Stimulated activated CD8-positive, alpha-beta memory T cell treated with anti-CD3 and anti-CD28 coated beads, Interleukin-4, amount 100 ng/mL, for 1 hour (primary cell): ENCODE measurements around the gene GUCD1.
"Not testable (repeated sequence)": the region's sequence is repeated elsewhere in the genome, so short reads cannot be mapped to it uniquely, and the experiment has no call there.

ENCODE experiments used
- DNase-seq, 2 donors: peaks; one replicate each; pipeline ENCODE4 v3.0.0-alpha.2; 2020; ENCODE audit warnings: low read depth in 2 of 2, low spot score in 1 of 2

Gene GUCD1

DNA sequence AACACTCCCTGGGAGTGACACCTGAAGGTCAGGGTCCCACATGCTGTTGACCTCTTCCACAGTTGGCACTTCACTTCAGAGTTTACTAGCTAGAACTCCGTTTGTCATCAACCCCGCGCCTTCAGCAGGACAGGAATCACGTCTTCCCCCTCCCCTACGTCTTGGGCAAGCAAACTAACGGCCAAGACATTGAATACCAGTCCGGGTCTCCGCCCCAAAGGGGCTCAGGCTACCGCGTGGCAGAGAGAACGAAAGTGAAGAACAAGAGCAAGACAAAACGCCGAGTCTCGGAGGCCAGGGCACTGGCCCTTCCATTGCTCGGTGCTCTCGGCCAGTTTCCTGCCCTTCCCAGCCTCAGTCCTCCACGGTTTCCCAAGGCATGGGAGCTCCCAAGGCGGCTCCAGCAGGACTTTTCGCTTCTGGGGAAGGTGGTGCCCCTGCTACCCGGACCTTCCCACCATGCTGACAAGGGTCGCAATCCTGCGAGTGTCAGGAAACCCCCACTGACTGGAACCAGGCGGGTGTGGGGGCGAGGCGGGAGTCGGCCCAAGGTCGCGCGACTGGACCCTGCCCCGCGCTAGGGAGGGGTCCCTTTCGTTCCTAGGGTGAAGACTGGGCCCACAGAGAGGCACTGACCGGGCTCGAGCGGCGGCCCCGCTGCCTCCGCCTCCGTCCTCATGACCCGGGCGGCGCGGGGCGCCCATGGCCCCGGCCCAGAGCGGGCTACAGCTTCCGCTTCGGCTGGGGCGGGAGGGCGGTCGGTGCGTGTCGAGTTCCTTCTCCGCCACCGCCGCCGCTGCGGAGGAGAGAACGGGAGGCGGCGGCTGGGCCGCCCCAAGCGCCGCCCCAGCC, at the start of gene GUCD1:
TSS of gene GUCD1 (minus strand) at position 826 of the 852 bp plus-strand sequence. CDS start at position 679, 147 bp downstream.
- DNase-seq: no peak

- DNase-seq: not testable (repeated sequence)
Measured at GRCh38 chr22:24603770-24604629, 49.1 kb upstream of the GUCD1 start.

- not testable (repeated sequence) for DNase-seq
Measured at GRCh38 chr22:24602847-24603769, 48.2 kb upstream of the GUCD1 start, which contains the start of gene GGT1. Gene GGT1, plus strand, starts transcription at chr22:24603193. Its CDS starts 7,889 bp downstream, at chr22:24611082.

DNA sequence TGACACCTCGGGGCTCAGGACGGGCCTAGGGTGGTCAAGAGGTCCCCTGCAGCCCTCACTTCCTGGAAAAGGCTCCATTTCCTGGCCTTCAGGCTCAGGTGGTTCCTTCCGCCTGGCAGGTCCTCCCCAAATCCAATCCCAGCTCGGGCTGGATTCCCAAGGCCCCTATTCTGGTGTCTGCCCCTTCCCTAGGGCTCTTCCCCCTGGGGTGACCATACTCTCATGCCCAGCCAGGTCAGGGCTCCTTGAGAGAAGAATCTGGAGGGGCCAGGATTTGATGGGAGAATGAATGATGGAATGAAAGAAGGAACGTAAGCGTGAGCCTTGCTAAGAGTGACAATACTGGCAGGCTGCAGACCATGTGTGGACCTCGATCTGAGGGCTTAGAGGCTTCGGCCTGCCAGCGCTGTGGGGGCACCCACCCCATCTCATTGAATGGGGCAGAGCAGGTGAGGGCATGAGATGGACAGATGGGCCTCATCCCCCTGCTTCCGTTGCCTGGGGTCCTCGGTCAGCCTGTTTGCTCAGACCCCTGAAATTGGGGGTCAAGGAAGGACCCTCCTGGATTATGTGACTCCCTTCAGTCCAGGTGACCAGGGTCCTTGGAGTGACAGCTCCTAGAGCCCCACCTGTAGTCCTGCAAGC, 47.3 kb upstream of the GUCD1 start:
- DNase-seq: not testable (repeated sequence)

- no peak for DNase-seq
Measured at GRCh38 chr22:24601217-24602104, 46.5 kb upstream of the GUCD1 start.

- DNase-seq: not testable (repeated sequence)
Measured at GRCh38 chr22:24599958-24600715, 45.2 kb upstream of the GUCD1 start.

- DNase-seq: no peak
Measured at GRCh38 chr22:24599514-24599913, 44.6 kb upstream of the GUCD1 start.

DNA sequence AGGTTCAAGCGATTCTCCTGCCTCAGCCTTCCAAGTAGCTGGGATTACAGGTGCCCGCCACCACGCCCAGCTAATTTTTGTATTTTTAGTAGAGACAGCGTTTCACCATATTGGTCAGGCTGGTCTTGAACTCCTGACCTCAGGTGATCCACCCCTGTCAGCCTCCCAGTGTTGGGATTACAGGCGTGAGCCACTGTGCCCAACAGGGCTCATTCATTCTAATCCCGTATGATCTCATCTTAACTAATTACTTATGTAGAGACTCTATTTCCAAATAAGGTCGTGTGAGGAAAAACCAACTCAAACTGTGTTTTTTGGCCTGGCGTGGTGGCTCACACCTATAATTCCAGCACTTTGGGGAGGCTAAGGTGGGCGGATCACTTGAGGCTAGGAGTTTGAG, 42.1 kb upstream of the GUCD1 start:
- not testable (repeated sequence) for DNase-seq

GRCh38 chr22:24595863-24596262, 40.9 kb upstream of the GUCD1 start:
- DNase-seq: no peak

DNA sequence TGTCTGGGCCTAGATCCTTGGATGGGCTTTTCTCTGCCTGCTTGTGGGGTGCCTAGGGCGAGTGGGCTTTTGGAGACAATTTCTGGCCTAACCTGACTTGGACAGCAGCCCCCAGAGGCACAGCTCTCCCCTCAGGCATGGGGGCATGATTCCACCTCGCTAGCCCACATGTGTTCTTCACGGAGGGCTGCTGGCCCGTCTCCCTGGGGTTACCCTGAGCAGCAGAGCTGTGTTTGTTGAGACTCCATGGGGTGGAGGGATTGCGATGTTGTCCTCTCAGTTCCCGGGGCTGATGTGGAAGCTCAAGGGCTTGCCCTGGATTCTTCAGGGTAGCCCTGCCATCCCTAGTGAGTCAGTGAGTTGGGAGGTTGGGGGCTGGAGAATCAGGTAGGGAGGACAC, 40.3 kb upstream of the GUCD1 start:
- DNase-seq: no peak

DNA sequence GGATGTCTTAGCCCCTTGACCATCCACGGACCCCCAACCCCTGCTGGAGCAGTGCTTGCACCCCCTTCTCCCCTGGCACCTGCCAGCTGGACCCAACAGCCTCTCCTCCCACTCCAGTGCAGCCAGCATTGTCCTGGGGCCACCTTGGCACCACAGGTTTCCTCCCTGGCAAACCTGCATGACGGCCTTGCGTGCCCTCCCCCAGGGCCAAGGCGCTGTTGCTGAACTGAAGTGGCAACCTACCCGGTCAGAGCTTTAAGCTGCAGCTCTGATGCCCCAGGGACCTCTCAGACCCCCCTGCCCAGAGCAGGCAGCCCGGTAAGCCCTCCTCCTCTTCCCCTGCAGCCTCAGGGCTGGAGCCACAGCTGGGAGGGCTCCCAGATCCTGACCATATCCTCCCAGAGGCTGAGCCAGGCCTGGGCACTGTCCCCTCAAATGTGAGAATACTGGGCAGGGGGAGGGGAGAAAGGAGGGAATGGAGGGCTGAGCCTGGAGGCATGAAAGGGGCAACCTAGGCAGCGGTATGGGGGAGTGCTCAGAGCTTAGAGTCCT, 39.7 kb upstream of the GUCD1 start:
- DNase-seq: no peak

- DNase-seq: no peak
Measured at GRCh38 chr22:24593836-24594568, 39.1 kb upstream of the GUCD1 start.

- DNase-seq: not testable (repeated sequence)
Measured at GRCh38 chr22:24593559-24593835, 38.6 kb upstream of the GUCD1 start.

DNA sequence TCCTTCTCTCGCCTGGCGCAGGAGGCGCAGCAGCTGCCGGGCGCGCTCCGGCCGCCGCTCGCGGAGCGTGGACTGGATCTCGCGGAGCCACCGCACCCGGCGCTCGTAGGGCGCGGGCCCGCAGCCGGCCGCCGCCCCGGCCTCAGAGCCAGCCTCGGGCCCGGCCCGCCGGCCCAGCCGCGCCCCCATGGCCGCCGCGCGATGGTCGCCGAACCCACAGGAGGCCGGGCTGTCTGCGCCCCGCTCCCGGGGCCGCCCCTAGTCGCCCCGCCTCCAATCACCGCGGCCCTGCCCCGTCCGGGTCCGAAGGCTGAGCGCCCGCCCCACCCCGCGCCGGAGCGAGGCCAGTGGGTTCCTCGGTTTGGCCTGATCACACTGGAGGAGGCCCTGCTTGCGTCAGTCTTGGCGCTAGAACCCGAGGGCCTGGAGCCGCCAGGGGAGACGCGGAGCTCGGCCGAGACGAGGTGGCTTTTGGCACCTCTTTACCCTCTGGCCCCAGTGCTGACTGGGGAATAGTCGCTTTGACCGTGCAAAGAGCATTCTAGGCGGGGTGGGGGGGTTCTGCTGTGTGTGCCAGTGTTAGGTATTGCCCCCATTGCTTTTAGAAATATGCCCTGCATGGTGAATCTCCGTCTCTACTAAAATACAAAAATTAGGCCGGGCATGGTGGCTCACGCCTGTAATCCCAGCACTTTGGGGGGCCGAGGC, 38.1 kb upstream of the GUCD1 start, which contains the start of gene LRRC75B:
TSS of gene LRRC75B (minus strand) at position 223 of the 708 bp plus-strand sequence. CDS start at position 189, 34 bp downstream.
- DNase-seq: no peak

- no peak for DNase-seq
Measured at GRCh38 chr22:24592058-24592850, 37.3 kb upstream of the GUCD1 start.

GRCh38 chr22:24591286-24591830, 36.4 kb upstream of the GUCD1 start:
- no peak for DNase-seq
